Measurements from ENCODE around the gene SHC1.

Gene SHC1

GRCh38 chr1:154923695-154924094, 46.9 kb downstream of the SHC1 start:
- H3K4me3 ChIP-seq (ENCODE audit: low read length), result no peak overlapping the region
- no peak for DNase-seq (ENCODE audit: low read depth, low spot score)

GRCh38 chr1:154913273-154913672, 57.3 kb downstream of the SHC1 start:
- no peak overlapping the region for H3K4me3 ChIP-seq (ENCODE audit: low read length)
- no peak for DNase-seq (ENCODE audit: low read depth, low spot score)

- DNase-seq (ENCODE audit: low read depth, low spot score), result no peak
- H3K4me3 ChIP-seq (ENCODE audit: low read length), result no peak overlapping the region
Measured at GRCh38 chr1:154912755-154913154, 57.8 kb downstream of the SHC1 start.
